ENCODE measurements around the gene PIP5KL1. TPM values are rescaled to one million over a fixed set of nuclear protein-coding genes. Genes with fewer than 3 reads are reported as not detected.

Gene PIP5KL1
- total RNA-seq, 3 donors from 2014 or later: 0.58 to 1.9 (median 1.1) TPM

DNA sequence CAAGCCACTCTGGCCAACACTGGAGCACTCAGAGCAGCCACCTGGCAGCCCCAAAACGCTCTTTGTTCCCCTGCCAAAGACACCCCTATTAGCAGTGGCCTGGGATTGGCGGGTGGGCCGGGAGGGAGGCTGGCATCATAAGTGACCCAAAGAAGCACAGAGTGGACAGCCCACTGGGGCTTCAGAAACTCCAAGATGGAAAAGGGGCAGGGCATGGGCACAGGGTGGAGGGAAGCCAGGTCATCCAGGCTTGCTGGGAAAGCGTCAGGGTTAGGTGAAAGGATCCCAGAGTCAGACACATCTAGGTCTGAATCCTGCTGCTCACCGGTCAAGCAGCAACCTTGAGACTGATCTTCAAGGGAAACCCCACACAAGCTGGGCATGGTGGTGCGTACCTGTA, 35.4 kb upstream of the PIP5KL1 start:
- ATAC-seq (peak; percentile 13), DNase-seq (no peak)
- Histone ChIP-seq H3K36me3 (ENCODE audit: low read depth) (no peaks in the 10 kb centered on the region), H3K4me1 (ENCODE audit: low read depth) (peaks cover 71% of the 10 kb centered on the region), H3K9me3 (no peaks in the 10 kb centered on the region), H3K4me3 (no peak overlapping the region)
- no peak for TF ChIP-seq CTCF (IDR thresholded peaks at IDR 0.05)
- intact Hi-C loops (cut with DNase I, micrococcal nuclease): no loop called here

DNA sequence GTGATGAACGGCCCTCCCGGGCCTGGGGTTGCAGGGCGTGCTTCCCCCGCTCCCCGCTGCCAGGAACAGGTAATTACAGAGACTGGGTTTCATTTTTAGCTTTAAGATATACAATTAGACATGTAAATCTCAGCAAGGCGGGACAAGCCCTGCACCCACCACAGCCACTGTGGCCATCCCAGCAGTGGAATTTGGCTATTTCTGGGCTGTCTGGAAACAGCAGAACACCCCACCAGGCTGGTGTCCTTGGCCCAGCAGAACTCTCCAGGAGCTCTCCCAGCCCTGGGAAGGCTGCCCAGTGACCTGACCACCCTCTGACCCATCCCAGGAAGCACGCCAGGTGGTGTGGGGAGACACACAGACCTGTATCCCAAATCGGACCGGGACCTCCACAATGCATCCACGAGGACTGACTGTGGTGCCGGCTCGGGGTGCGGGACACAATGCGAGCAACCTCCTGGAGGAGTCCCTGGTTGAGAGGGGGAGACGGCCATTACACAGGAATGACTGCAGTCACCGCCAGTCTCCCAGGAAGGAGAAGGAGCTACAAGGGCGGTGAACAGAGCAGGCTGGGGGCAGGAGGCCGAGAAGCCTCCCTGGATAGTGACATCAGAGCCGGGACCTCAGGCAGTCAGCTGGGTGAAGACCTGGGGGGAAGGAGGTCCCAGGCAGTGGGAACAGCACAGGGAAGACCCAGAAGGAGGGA, 32.9 kb upstream of the PIP5KL1 start:
- intact Hi-C loops (cut with DNase I, micrococcal nuclease): no loop called here
- Histone ChIP-seq H3K36me3 (ENCODE audit: low read depth) (no peaks in the 10 kb centered on the region), H3K4me3 (no peak overlapping the region), H3K9me3 (no peaks in the 10 kb centered on the region), H3K4me1 (ENCODE audit: low read depth) (peaks cover 59% of the 10 kb centered on the region)
- no peak for ATAC-seq
- peak in 2 of 3 donors; percentile 52 to 61 for DNase-seq
- no peak for TF ChIP-seq CTCF (IDR thresholded peaks at IDR 0.05)

GRCh38 chr9:127963041-127963358, 32.4 kb upstream of the PIP5KL1 start:
- Histone ChIP-seq H3K4me1 (ENCODE audit: low read depth) (peaks cover 55% of the 10 kb centered on the region), H3K36me3 (ENCODE audit: low read depth) (no peaks in the 10 kb centered on the region), H3K4me3 (no peak overlapping the region), H3K9me3 (no peaks in the 10 kb centered on the region)
- ATAC-seq (no peak), DNase-seq (no peak)
- intact Hi-C loops (cut with DNase I, micrococcal nuclease): no loop called here
- TF ChIP-seq CTCF (IDR thresholded peaks at IDR 0.05): no peak

- intact Hi-C loops (cut with DNase I, micrococcal nuclease): no loop called here
- Histone ChIP-seq H3K9me3 (no peaks in the 10 kb centered on the region), H3K4me1 (ENCODE audit: low read depth) (peaks cover 51% of the 10 kb centered on the region), H3K4me3 (no peak overlapping the region), H3K36me3 (ENCODE audit: low read depth) (no peaks in the 10 kb centered on the region)
- no peak for TF ChIP-seq CTCF (IDR thresholded peaks at IDR 0.05)
- DNase-seq (peak in 1 of 3 donors; percentile 29), ATAC-seq (no peak)
Observed at GRCh38 chr9:127962278-127962677, 31.7 kb upstream of the PIP5KL1 start.

DNA sequence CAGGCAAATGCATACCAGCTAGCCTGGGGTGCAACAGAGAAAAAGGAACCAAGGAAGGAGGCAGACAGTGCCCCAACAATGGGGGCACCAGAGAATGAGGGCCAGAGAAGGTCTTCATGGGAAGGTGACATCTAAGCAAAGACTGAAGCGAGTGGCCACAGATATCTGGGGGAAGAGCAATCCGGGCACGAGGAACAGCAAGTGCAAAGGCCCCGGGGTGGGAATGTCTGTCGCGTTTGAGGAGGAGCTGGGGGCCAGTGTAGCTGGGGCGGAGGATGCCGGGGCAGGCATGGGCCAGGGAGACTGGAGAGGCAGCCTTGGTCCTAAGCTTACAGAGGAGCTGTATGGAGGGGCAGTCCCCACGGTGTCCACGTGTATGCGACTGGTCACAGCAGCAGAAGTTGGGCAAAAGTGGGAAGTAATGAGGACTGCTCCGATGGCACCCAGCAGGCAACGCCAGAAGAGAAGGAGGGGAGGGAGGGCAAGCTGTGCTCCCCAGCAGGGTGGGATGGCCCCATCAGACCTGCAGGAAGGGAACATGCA, 31.1 kb upstream of the PIP5KL1 start:
- no peak for TF ChIP-seq CTCF (IDR thresholded peaks at IDR 0.05)
- DNase-seq: peak in 1 of 3 donors; percentile 49
- H3K36me3 ChIP-seq (ENCODE audit: low read depth): no peaks in the 10 kb centered on the region
- H3K9me3 ChIP-seq: no peaks in the 10 kb centered on the region
- no peak for ATAC-seq
- intact Hi-C loops (cut with DNase I, micrococcal nuclease): no loop called here
- H3K4me3 ChIP-seq: no peak overlapping the region
- peaks cover 51% of the 10 kb centered on the region for H3K4me1 ChIP-seq (ENCODE audit: low read depth)

All from mucosa of descending colon (tissue), 3 donors.